Ectodermal cell (in vitro differentiated cells): ENCODE results near the gene MSL1.

Experiments
- H3K27ac ChIP-seq: 2 replicates; pipeline ENCODE4 v1.7.0; 2013; ENCODE audit warnings: mild to moderate bottlenecking, low read depth, low read length; ENCODE audit not compliant: insufficient read depth, poor library complexity, severe bottlenecking
- H3K27me3 ChIP-seq: 2 replicates; pipeline ENCODE4 v1.7.0; 2013; ENCODE audit warnings: mild to moderate bottlenecking, low read length; ENCODE audit not compliant: insufficient read depth, control insufficient read depth, poor library complexity, severe bottlenecking
- H3K36me3 ChIP-seq: one replicate; pipeline ENCODE4 v1.7.0; 2013; ENCODE audit warnings: low read length; ENCODE audit not compliant: control insufficient read depth, insufficient read depth
- H3K4me1 ChIP-seq: one replicate; pipeline ENCODE4 v1.7.0; 2013; ENCODE audit warnings: low read length; ENCODE audit not compliant: control insufficient read depth, insufficient read depth
- H3K4me3 ChIP-seq: 2 replicates; pipeline ENCODE4 v1.7.0; 2013; ENCODE audit warnings: low read depth, low read length, control low read depth; ENCODE audit not compliant: insufficient read depth
- H3K9me3 ChIP-seq: 2 replicates; pipeline ENCODE4 v1.7.0; 2013; ENCODE audit warnings: mild to moderate bottlenecking, low read length, moderate library complexity; ENCODE audit not compliant: control insufficient read depth
- WGBS, 2 experiments: methylation state at CpG; one replicate each; pipeline ENCODE4 v1.1.7; 2013; ENCODE audit warnings: missing lambda C conversion rate in 2 of 2; 5-methylcytosine and 5-hydroxymethylcytosine counted together

MSL1 gene

GRCh38 chr17:40099619-40100418 lies 22.0 kb upstream of the MSL1 start:
- H3K27ac ChIP-seq, result no peak overlapping the region
- 34% methylated on average over 31 of the region's 31 CpGs for whole genome bisulfite sequencing, 2 experiments
- H3K27me3 ChIP-seq, result peaks cover 12% of the 10 kb centered on the region
- H3K4me3 ChIP-seq, result peak overlapping the region; percentile 41
- H3K4me1 ChIP-seq, result peaks cover 25% of the 10 kb centered on the region
- H3K9me3 ChIP-seq, result no peaks in the 10 kb centered on the region
- no peaks in the 10 kb centered on the region for H3K36me3 ChIP-seq

GRCh38 chr17:40100419-40100668 lies 21.4 kb upstream of the MSL1 start, which contains the start of gene NR1D1:
NR1D1 (minus strand) TSS chr17:40100589; CDS start chr17:40100094, 495 bp downstream.
- peaks cover 25% of the 10 kb centered on the region for H3K4me1 ChIP-seq

GRCh38 chr17:40100669-40101366 lies 21.0 kb upstream of the MSL1 start:
- Histone ChIP-seq H3K36me3 (no peaks in the 10 kb centered on the region), H3K4me1 (peaks cover 25% of the 10 kb centered on the region), H3K27me3 (peaks cover 16% of the 10 kb centered on the region), H3K4me3 (peak overlapping the region; percentile 41), H3K9me3 (no peaks in the 10 kb centered on the region), H3K27ac (no peak overlapping the region)
- 1 to 3% methylated on average over 25 of the region's 25 CpGs for WGBS, 2 experiments

More at GRCh38 chr17:40100419-40100668, 21.4 kb upstream of the MSL1 start, which contains the start of gene NR1D1:
- no peak within 1 kb of the TSS for H3K27ac ChIP-seq
- no peaks in the 10 kb centered on the region for H3K9me3 ChIP-seq
- H3K4me3 ChIP-seq, result peak within 1 kb of the TSS; percentile 41
- 1% methylated on average over 16 of the region's 16 CpGs for WGBS, 2 experiments
- no peaks in the 10 kb centered on the region for H3K36me3 ChIP-seq
- H3K27me3 ChIP-seq, result peaks cover 12% of the 10 kb centered on the region

- Histone ChIP-seq H3K27ac (no peak overlapping the region), H3K4me3 (peak overlapping the region; percentile 41)
- 90 to 92% methylated on average over 16 of the region's 16 CpGs for WGBS, 2 experiments
Observed at GRCh38 chr17:40101367-40102210, 20.2 kb upstream of the MSL1 start.

GRCh38 chr17:40103071-40103661 lies 18.6 kb upstream of the MSL1 start:
- WGBS, 2 experiments, result 62 to 69% methylated on average over 3 of the region's 3 CpGs
- Histone ChIP-seq H3K27ac (no peak overlapping the region), H3K9me3 (no peaks in the 10 kb centered on the region), H3K36me3 (no peaks in the 10 kb centered on the region), H3K4me1 (peaks cover 41% of the 10 kb centered on the region), H3K27me3 (peaks cover 25% of the 10 kb centered on the region), H3K4me3 (no peak overlapping the region)

More at GRCh38 chr17:40101367-40102210, 20.2 kb upstream of the MSL1 start:
- H3K9me3 ChIP-seq, result no peaks in the 10 kb centered on the region
- no peaks in the 10 kb centered on the region for H3K36me3 ChIP-seq
- H3K4me1 ChIP-seq, result peaks cover 29% of the 10 kb centered on the region
- peaks cover 24% of the 10 kb centered on the region for H3K27me3 ChIP-seq

- no peaks in the 10 kb centered on the region for H3K36me3 ChIP-seq
- no peak overlapping the region for H3K27ac ChIP-seq
- WGBS, 2 experiments, result 83 to 86% methylated on average over 2 of the region's 2 CpGs
- peaks cover 39% of the 10 kb centered on the region for H3K4me1 ChIP-seq
- peaks cover 25% of the 10 kb centered on the region for H3K27me3 ChIP-seq
- H3K9me3 ChIP-seq, result no peaks in the 10 kb centered on the region
- H3K4me3 ChIP-seq, result no peak overlapping the region
Observed at GRCh38 chr17:40103688-40104087, 18.1 kb upstream of the MSL1 start.

- Histone ChIP-seq H3K4me3 (no peak overlapping the region), H3K4me1 (peaks cover 34% of the 10 kb centered on the region), H3K27me3 (peaks cover 18% of the 10 kb centered on the region), H3K27ac (no peak overlapping the region), H3K9me3 (no peaks in the 10 kb centered on the region), H3K36me3 (no peaks in the 10 kb centered on the region)
- 91 to 93% methylated on average over 3 of the region's 3 CpGs for WGBS, 2 experiments
Observed at GRCh38 chr17:40104594-40105486, 16.9 kb upstream of the MSL1 start.

GRCh38 chr17:40105861-40106759 lies 15.7 kb upstream of the MSL1 start:
- H3K4me1 ChIP-seq, result peaks cover 44% of the 10 kb centered on the region
- no peak overlapping the region for H3K27ac ChIP-seq

More at GRCh38 chr17:40105861-40106759, 15.7 kb upstream of the MSL1 start:
- H3K36me3 ChIP-seq, result no peaks in the 10 kb centered on the region
- no peak overlapping the region for H3K4me3 ChIP-seq
- peaks cover 12% of the 10 kb centered on the region for H3K27me3 ChIP-seq
- no peaks in the 10 kb centered on the region for H3K9me3 ChIP-seq
- 96 to 97% methylated on average over 5 of the region's 5 CpGs for WGBS, 2 experiments
